OCI-LY7 (cell line): ENCODE data around the gene INTS1. TPM values are rescaled to one million over a fixed set of nuclear protein-coding genes. Genes with fewer than 3 reads are reported as not detected.

Experiments used
- BruUV-seq: library from RNA; stranded (reverse); fragments of 400-500 nt; replicated peaks from 2 replicates; lab custom pipeline; 2021; lab: Mats Ljungman, UMichigan
- CTCF ChIA-PET: fragments of 300-600 bp; sonication (Branson Sonifier 250); formaldehyde crosslinking; loops from one replicate; lab custom pipeline; 2022; ENCODE audit warnings: antibody characterized with exemption; ENCODE audit not compliant: unreplicated experiment; lab: Charles Lee
- POLR2A ChIA-PET: fragments of 300-600 bp; sonication (Branson Sonifier 250); formaldehyde crosslinking; loops from one replicate; lab custom pipeline; 2022; ENCODE audit warnings: antibody characterized with exemption; lab: Charles Lee
- DNase-seq: peaks from one replicate; pipeline ENCODE4 v3.0.0-alpha.2; 2015; ENCODE audit warnings: low spot score
- H2AFZ ChIP-seq: fragments of 200-600 bp; sonication (generic), shearing (Covaris generic); 2 replicates; pipeline ENCODE4 v1.6.1; 2014; ENCODE audit warnings: mild to moderate bottlenecking, antibody characterized with exemption, low read length, moderate library complexity
- H3K27ac ChIP-seq: fragments of 200-600 bp; sonication (generic); 2 replicates; pipeline ENCODE4 v1.5.1; 2014; ENCODE audit warnings: mixed run types, low read depth, mild to moderate bottlenecking, moderate library complexity, low read length, inconsistent platforms; ENCODE audit not compliant: poor library complexity, severe bottlenecking
- H3K36me3 ChIP-seq: fragments of 200-600 bp; sonication (generic); 2 replicates; pipeline ENCODE4 v1.6.1; 2014; ENCODE audit warnings: mild to moderate bottlenecking, antibody characterized with exemption, low read length, moderate library complexity, mixed read lengths; ENCODE audit not compliant: insufficient read depth
- H3K4me1 ChIP-seq: fragments of 200-600 bp; sonication (generic); 2 replicates; pipeline ENCODE4 v1.5.1; 2014; ENCODE audit warnings: mild to moderate bottlenecking, low read length; ENCODE audit not compliant: insufficient read depth, poor library complexity, severe bottlenecking
- H3K4me2 ChIP-seq: fragments of 200-600 bp; sonication (generic); 2 replicates; pipeline ENCODE4 v1.6.1; 2014; ENCODE audit warnings: mild to moderate bottlenecking, low read length
- H3K4me3 ChIP-seq: fragments of 200-600 bp; sonication (generic); 2 replicates; pipeline ENCODE4 v1.5.1; 2014; ENCODE audit warnings: mild to moderate bottlenecking, low read depth, low read length; ENCODE audit not compliant: poor library complexity, severe bottlenecking
- H3K79me2 ChIP-seq: fragments of 200-600 bp; sonication (generic); 2 replicates; pipeline ENCODE4 v1.6.1; 2016; ENCODE audit warnings: low read depth, mild to moderate bottlenecking, low read length, moderate library complexity, mixed read lengths; ENCODE audit not compliant: insufficient read depth
- H3K9me2 ChIP-seq: fragments of 200-600 bp; sonication (generic); 2 replicates; pipeline ENCODE4 v1.6.1; 2016; ENCODE audit warnings: mild to moderate bottlenecking, low read length, mixed read lengths; ENCODE audit not compliant: insufficient read depth
- H3K9me3 ChIP-seq: fragments of 200-600 bp; sonication (generic); 2 replicates; pipeline ENCODE4 v1.6.1; 2014; ENCODE audit warnings: mild to moderate bottlenecking, mixed run types, low read length, mixed read lengths
- H4K20me1 ChIP-seq: fragments of 200-600 bp; sonication (generic); 2 replicates; pipeline ENCODE4 v1.6.1; 2014; ENCODE audit warnings: mild to moderate bottlenecking, antibody characterized with exemption, low read length, moderate library complexity, mixed read lengths; ENCODE audit not compliant: insufficient read depth
- CTCF ChIP-seq: fragments of 200-600 bp; sonication (generic); conservative IDR thresholded peaks from 2 replicates; pipeline ENCODE4 v1.5.1; 2014; ENCODE audit warnings: mild to moderate bottlenecking, antibody characterized with exemption, low read length, moderate library complexity, mixed read lengths
- EZH2phosphoT487 ChIP-seq: fragments of 200-600 bp; sonication (generic); IDR thresholded peaks from 2 replicates; pipeline ENCODE4 v1.6.1; 2018; ENCODE audit warnings: low read depth, borderline replicate concordance, mild to moderate bottlenecking, mixed run types, antibody characterized with exemption, low read length, moderate library complexity, mixed read lengths
- intact Hi-C: fragments of 100-400 bp; cut with micrococcal nuclease; formaldehyde crosslinking; loops from one replicate; pipeline ENCODE4 v1.10.0; 2022; ENCODE audit not compliant: unreplicated experiment
- total RNA-seq, 2 experiments: library from RNA; depleted of rRNA in 1 of 2; stranded (reverse); fragments of >200 nt in 1 of 2; shearing (Covaris generic) in 1 of 2; gene quantifications; 2 replicates each; pipeline ENCODE4 v1.2.3, GENCODE V29; 2014 to 2022

Gene INTS1
- total RNA-seq, 2 experiments from 2014 or later: 83.6 to 188 TPM

GRCh38 chr7:1483079-1483478, 21.1 kb downstream of the INTS1 start:
- POLR2A ChIA-PET: no interaction called here
- no peaks in the 10 kb centered on the region for H4K20me1 ChIP-seq
- BruUV-seq: no TSS peak
- no peak for TF ChIP-seq EZH2phosphoT487
- no peak for TF ChIP-seq CTCF
- CTCF ChIA-PET: no interaction called here
- H3K9me2 ChIP-seq: no peaks in the 10 kb centered on the region
- no peak overlapping the region for H3K4me2 ChIP-seq
- no peak overlapping the region for H2AFZ ChIP-seq
- H3K79me2 ChIP-seq: no peaks in the 10 kb centered on the region
- H3K4me3 ChIP-seq: no peak overlapping the region
- H3K36me3 ChIP-seq: peaks cover 85% of the 10 kb centered on the region
- DNase-seq: no peak
- H3K4me1 ChIP-seq: no peaks in the 10 kb centered on the region
- intact Hi-C loops: no loop called here
- H3K27ac ChIP-seq: no peak overlapping the region
- no peaks in the 10 kb centered on the region for H3K9me3 ChIP-seq

- ChIA-PET CTCF (no interaction called here), POLR2A (no interaction called here)
- no peak for DNase-seq
- no peak for TF ChIP-seq EZH2phosphoT487
- TF ChIP-seq CTCF: no peak
- Histone ChIP-seq H3K9me2 (no peaks in the 10 kb centered on the region), H3K4me2 (no peak overlapping the region), H3K27ac (no peak overlapping the region), H3K4me3 (no peak overlapping the region), H4K20me1 (no peaks in the 10 kb centered on the region), H3K9me3 (no peaks in the 10 kb centered on the region), H3K79me2 (no peaks in the 10 kb centered on the region), H3K36me3 (peaks cover 85% of the 10 kb centered on the region), H3K4me1 (no peaks in the 10 kb centered on the region), H2AFZ (no peak overlapping the region)
- intact Hi-C loops: no loop called here
- no TSS peak for BruUV-seq
Measured at GRCh38 chr7:1481300-1481699, 22.9 kb downstream of the INTS1 start.

- Histone ChIP-seq H3K27ac (no peak overlapping the region), H3K9me3 (no peaks in the 10 kb centered on the region), H3K36me3 (peaks cover 88% of the 10 kb centered on the region), H3K9me2 (no peaks in the 10 kb centered on the region), H2AFZ (no peak overlapping the region), H4K20me1 (no peaks in the 10 kb centered on the region), H3K4me2 (no peak overlapping the region), H3K79me2 (no peaks in the 10 kb centered on the region), H3K4me1 (no peaks in the 10 kb centered on the region), H3K4me3 (no peak overlapping the region)
- BruUV-seq: no TSS peak
- ChIA-PET POLR2A (no interaction called here), CTCF (no interaction called here)
- DNase-seq: no peak
- intact Hi-C loops: no loop called here
- TF ChIP-seq EZH2phosphoT487 (no peak), CTCF (no peak)
Measured at GRCh38 chr7:1480670-1481069, 23.5 kb downstream of the INTS1 start.
